Measurements from ENCODE around the gene TAF11L3.
"Not testable (repeated sequence)": the region's sequence is repeated elsewhere in the genome, so short reads cannot be mapped to it uniquely, and the experiment has no call there.

TAF11L3 gene

GRCh38 chr5:17518067-17518466, at the start of gene TAF11L3:
Gene TAF11L3 (plus strand): TSS chr5:17518367.
- not testable (repeated sequence) for DNase-seq

DNA sequence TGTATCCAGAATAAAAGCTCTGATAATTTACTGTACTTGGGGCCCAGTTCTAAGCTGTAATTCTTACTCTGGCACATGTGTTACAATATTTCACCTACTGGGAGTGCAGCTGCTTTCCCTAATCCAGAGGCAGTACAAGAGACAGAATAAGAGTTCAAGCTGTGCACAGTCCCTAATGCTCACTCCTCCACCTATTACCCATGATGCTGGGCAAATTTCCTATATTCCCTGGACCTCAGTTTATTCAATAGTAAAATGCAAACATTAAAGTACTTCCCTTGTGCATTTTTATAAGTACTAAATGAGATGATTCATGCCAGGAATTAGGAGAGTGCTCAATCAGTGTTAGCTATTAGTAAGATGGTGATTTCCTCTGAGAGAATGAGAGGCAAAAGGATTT, 48.1 kb upstream of the TAF11L3 start:
- DNase-seq: no peak

DNA sequence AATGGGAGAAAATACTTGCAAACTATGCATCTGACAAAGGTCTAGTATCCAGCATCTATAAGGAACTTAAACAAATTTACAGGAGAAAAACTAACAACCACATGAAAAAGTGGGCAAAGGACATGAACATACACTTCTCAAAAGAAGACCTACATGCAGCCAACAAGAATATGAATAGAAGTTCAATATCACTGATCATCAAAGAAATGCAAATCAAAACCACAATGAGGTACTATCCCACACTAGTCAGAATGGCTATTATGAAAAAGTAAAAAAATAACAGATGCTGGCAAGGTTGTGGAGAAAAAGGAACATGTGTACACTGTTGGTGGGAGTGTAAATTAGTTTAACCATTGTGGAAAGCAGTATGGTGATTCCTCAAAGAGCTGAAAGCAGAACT, 43.1 kb upstream of the TAF11L3 start:
- not testable (repeated sequence) for DNase-seq

- no peak for DNase-seq
Measured at GRCh38 chr5:17477043-17477442, 41.1 kb upstream of the TAF11L3 start.

GRCh38 chr5:17477573-17478265, 40.4 kb upstream of the TAF11L3 start:
- DNase-seq: no peak

DNA sequence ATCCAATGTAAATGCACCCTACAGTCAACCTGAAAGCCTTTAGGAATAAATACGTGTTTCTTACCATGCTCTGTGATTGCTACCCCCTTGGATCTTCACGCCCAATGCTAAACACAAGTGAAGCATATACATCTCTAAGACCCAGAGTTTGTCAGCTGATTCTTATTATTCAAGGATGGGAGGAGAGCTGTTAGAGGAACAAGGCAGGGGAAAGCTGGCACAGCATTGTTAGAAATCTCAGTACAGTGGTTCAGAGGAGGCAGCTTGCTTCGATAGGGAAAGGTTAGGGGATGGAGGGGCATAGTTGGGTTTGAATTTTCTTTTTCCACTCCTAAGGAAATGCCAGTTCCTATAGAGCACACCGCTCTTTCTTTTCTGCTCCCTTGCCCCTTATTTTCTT, 36.8 kb upstream of the TAF11L3 start:
- no peak for DNase-seq

GRCh38 chr5:17482790-17483189, 35.4 kb upstream of the TAF11L3 start:
- DNase-seq: no peak

- not testable (repeated sequence) for DNase-seq
Measured at GRCh38 chr5:17486464-17487173, 31.5 kb upstream of the TAF11L3 start.

DNA sequence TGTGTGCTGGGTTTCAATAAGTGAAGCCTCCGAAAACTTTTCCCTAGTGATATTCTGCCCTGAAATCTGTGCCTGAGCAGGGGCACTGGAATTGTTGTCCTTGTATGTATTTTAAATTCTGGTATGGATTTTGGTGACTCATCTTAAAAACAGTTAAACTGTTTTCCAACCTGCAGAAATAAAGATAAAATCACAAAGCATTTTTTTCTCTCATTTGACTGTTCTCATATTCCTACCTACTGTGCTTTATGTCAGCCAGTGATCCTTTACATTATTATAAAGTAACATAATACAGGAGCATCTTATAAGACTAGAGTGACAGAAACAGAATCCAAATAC, 31.0 kb upstream of the TAF11L3 start:
- DNase-seq: no peak

- not testable (repeated sequence) for DNase-seq
Measured at GRCh38 chr5:17491257-17491656, 26.9 kb upstream of the TAF11L3 start.

DNA sequence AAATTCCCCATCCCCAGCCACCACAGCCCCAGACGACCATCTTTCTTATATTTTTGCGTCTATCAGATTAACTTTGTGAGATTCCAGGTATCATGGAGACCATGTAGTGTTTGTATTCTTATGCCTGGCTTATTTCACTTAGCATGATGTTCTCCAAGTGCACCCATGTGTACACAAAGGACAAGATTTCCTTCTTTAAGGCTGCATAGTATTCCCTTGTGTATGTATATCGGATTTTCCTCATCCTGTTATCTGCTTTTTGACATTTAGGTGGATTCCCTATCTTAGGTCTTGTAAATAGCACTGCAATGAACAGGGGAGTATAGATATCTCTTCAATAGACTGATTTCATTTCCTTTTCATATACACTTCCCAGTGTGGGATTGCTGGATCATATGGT, 25.4 kb upstream of the TAF11L3 start:
- no peak for DNase-seq

DNA sequence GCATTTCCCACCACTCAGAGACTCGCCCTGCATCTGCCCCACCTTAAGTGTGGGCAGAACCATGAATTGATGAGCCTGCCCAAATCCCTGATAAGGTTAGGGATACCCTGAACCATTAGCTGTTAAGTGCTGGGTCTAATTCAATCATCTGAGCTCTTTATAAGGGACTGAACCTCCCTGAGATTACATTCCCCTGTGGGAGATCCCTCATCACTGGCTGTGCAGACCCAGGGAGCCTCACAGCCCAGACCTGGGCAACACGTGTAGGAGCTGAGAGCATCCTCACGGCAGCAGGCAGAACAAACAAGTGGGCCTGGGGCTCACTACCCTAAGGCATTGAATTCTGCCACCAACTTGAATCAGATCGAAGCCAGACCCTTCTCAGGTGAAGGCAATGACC, 20.7 kb upstream of the TAF11L3 start:
- DNase-seq: no peak

GRCh38 chr5:17497931-17498330, 20.2 kb upstream of the TAF11L3 start, which contains the start of gene TAF11L2:
Gene TAF11L2 (plus strand): TSS chr5:17498231.
- DNase-seq: not testable (repeated sequence)

GRCh38 chr5:17511775-17512325, 6.3 kb upstream of the TAF11L3 start:
- DNase-seq: no peak

DNA sequence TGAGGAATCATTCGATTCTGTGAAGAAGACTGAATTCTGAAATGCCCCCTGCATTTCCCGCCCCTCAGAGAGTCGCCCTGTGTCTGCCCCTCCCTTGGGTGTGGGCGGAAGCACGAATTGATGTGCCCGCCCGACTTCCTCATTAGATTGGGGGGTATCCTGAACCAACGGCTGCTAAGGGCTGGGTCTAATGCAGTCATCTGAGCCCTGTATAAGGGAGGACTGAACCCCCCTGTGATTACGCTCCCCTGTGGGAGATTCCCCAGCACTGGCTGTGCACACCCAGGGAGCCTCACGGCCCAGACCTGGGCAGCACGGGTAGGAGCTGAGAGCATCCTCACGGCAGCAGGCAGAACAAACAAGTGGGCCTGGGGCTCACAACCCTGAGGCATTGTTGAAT, 641 bp upstream of the TAF11L3 start:
- DNase-seq: peak; percentile 75

DNA sequence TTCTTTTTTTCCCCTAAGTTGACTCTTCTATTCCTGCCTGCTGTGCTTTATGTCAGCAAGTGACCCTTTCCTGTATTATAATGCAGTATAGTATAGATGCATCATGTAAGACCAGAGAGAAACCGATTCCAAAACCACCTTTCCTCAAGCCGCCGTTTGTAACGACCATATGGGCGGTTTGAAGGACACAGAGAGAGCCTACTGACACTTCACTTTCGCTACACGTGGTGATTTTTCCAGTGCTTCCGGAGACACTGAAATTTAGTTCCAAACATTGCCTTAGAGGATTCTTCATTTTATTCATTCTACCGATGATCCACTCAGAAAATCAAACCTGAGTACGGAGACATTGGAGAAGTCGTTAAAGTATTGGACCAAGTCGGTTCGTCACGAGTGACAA, 1.3 kb downstream of the TAF11L3 start:
- not testable (repeated sequence) for DNase-seq

DNA sequence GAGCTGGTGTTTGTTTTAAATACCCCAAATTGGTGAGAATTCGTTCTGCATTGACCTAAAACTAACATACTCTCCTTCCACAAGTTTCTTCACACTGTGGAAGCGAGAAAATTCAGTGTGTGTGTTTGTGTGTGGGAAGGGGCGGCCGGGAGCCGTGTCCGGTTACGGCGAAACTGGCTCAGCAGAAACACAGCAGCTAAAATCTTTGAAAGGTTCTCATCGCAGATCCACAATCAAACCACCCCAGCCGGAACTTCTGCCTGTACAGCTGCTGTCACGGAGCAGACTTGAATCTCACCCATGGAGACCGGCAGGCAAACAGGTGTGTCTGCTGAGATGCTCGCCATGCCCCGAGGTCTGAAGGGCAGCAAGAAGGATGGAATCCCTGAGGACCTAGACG, 3.3 kb downstream of the TAF11L3 start, which contains the start of gene TAF11L4:
TSS of gene TAF11L4 (plus strand) at position 301 of the 400 bp plus-strand sequence.
- DNase-seq: not testable (repeated sequence)

- DNase-seq: not testable (repeated sequence)
Measured at GRCh38 chr5:17524935-17525334, 6.8 kb downstream of the TAF11L3 start, which contains the start of gene TAF11L5. Gene TAF11L5 (plus strand): TSS chr5:17525235.

- DNase-seq: not testable (repeated sequence)
Measured at GRCh38 chr5:17526504-17526903, 8.3 kb downstream of the TAF11L3 start.

- DNase-seq: not testable (repeated sequence)
Measured at GRCh38 chr5:17528369-17528768, 10.2 kb downstream of the TAF11L3 start, which contains the start of gene TAF11L6. Gene TAF11L6 (plus strand): TSS chr5:17528669.

Measured in activated CD8-positive, alpha-beta memory T cell treated with anti-CD3 and anti-CD28 coated beads for 24 hours (primary cell).